NCI-H2081 (cell line): ENCODE results near the gene RERE.

Source experiments
- DNase-seq, 2 experiments: peaks; one replicate each; lab custom pipeline; 2025; lab: John Stamatoyannopoulos, UW

RERE gene

GRCh38 chr1:8478566-8478965 is 338.9 kb downstream of the RERE start:
- DNase-seq: no peak

GRCh38 chr1:8477983-8478362 is 339.5 kb downstream of the RERE start:
- no peak for DNase-seq

DNA sequence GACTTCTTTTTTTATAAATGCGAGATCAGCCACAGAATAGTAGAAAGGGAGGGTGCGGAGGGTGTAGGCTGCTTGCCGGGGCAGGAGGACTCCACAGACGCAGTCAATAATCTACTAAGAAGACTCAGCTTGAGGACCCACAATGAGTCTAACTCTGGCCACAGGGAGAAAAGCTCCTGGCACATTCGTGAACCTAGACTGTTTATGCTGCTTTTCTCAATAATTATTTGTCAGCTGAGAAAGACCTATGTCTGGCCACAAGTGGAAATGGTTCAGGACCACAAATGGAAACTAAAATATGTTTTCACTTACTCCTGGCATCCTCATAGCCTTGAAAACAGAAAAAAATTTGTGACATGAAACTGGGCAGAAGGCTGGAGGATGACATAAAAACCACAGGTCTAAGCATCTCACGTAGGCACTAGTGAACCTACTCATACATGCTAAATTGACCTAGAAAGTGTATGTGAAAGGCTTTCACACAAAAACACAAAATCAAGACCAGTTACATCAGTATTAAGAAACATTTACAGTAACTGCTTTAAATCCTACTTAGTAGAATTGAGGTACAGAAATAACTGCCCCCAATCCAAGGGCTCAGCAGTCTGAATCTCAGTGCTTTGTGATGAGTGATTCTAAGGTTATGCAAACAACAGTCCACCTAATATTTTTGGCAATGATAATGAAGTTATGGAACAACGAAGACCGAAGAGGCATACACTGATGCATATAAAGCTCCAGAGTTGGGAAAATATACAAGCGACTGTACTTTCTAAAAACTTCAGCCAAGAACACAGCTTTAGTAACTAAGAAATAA is 340.1 kb downstream of the RERE start:
- DNase-seq: no peak

DNA sequence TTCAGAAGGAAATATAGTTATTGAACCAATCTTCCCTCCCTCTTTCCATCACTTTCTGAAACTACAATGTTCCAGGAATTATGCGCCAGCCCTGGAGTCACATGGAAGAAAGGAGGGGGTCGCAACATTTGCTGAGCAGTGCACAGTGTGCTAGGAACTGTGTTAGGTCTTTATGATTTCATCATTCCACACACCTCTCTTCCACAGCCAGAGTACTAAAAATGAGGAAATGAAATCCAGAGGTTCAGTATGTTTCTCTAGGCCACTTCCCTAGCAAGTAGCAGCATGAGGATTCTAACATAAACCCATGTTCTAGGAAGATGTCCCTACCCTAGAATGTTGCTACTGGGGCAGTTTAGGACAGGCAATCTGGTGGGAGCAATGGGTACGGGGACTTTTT is 341.4 kb downstream of the RERE start:
- DNase-seq: no peak

DNA sequence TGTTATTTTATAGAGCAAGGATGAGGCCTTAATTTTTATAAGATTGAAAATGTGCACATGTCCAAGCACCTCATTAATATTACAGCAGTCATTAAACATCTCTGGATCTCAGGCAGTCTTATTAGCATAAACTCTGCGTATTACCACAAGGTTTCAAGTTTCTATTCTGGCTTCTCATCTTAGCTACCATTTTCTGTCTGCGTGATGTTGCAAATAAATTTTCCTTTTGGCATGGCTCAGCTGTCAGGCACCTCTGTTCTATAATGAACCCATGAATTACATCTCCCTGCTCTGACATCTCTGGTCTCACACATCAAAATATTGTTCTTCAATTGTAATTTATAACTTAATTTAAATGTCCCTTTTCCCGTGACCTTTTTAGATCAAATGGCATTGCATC is 343.1 kb downstream of the RERE start:
- peak in 1 of 2 experiments; percentile 57 for DNase-seq

- peak; percentile 56 to 86 for DNase-seq
Measured at GRCh38 chr1:8473891-8474300, 343.5 kb downstream of the RERE start.

DNA sequence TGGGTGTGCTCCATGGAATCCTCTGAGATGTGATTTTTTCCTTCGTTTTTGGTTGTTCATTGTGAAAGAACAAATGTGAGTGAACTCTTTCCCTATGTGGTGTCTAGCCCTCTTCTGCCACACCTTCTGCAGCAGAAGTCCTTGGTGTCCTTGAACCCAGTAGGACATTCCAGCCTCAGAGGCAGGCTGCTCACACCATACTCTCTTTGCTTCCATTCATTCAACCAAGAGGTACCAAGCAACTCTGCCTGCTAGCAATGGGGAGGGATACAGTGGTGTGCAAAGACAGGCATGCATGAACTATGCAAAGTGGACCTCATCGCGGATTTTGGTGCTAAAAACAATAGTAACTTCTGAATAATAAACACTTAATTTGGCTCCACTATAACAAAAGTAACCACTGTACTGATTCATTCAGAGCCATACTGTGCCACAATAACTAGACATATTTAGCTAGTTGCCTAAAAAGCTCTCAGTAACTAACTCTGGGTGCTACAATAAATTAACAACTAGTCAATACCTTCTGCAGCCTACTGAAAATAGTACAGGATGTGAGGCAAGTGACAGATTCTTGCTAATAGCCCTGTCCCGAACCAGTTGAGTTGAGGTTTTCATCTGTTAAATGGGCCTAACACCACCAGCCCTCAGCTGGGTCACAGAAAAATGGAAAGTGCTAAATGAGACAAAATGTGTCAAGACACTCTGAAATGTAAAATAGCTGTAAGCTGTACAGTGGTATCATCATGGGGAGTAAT is 344.1 kb downstream of the RERE start:
- no peak for DNase-seq

DNA sequence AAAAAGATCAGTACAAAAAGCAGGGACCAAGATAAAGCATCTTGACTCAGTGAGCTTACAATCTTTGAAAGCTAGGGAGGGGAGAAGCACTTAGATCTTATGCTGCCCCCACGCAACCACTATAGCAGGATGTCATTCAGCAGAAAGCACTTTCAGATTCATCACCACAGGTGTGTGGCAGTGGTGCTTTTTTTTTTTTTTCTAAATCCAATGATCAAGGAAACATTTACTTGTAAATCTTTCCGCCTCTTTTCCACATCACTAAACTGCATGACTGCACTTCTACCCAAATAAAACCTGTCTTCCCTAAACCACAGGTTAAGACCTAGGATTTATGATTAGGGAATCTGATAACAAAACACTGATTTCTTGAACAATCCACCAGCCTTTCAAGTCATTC is 344.8 kb downstream of the RERE start:
- no peak for DNase-seq

- DNase-seq: no peak
Measured at GRCh38 chr1:8471451-8471850, 346.0 kb downstream of the RERE start.

- no peak for DNase-seq
Measured at GRCh38 chr1:8468751-8469150, 348.7 kb downstream of the RERE start.

- no peak for DNase-seq
Measured at GRCh38 chr1:8467308-8467707, 350.1 kb downstream of the RERE start.

DNA sequence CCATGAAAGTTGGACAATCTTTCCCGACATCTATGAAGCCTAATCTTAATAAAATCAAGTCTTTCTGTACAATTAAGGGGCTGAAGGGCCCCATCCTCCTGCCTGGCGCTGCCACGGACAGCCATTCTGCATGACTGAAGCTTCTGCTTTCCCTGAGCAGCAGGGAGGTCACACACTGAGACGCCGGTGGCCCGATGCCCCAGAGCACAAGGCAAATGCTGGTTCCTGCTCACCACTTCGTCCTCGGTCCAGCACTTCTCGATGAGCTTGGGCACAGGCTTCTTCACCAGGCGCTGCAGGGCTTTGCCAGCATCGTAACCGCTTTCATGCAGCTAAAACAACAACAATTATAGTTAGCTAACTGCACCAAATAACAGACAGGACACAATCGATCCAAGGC is 351.7 kb downstream of the RERE start:
- DNase-seq: no peak

GRCh38 chr1:8465013-8465412 is 352.4 kb downstream of the RERE start:
- DNase-seq: no peak

- no peak for DNase-seq
Measured at GRCh38 chr1:8464377-8464776, 353.1 kb downstream of the RERE start.

DNA sequence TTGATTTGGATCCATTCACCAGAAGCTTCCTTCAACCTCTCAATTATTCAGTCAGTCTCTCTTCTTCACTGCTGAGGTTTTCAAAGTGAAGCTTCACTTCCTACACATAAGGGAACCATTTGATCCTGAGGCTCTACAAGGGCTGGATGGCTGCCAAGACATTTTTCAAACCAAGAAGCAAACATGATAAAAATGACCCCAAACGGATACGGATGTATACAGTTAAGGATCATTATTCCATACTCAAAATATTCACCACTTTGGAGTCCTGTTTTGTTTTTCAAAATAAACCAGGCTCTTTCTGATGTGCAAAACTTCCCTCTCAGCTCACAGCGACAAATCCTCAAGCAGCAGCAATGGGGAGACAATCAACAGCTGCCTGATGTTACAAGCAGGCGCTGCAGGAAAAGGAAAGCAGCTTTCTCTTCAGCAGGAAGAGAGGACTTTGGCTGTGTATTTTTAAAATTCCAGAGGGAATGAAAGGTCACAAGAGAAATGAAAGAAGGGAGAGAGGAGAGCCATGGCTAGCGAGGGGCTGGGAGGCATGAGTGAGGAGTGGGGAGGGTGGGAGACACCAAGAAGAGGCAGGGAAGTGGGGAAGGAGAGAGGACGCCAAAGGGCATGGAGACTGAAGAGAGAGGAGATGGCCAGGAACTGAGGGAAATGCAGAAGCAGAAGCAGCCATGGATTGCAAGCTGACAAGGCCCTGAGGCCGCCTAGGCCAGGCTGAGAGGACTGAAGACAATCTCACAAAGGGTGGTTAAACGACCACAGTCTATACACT is 354.1 kb downstream of the RERE start:
- peak; percentile 44 to 62 for DNase-seq

GRCh38 chr1:8462371-8462892 is 355.0 kb downstream of the RERE start:
- DNase-seq: peak in 1 of 2 experiments; percentile 14

DNA sequence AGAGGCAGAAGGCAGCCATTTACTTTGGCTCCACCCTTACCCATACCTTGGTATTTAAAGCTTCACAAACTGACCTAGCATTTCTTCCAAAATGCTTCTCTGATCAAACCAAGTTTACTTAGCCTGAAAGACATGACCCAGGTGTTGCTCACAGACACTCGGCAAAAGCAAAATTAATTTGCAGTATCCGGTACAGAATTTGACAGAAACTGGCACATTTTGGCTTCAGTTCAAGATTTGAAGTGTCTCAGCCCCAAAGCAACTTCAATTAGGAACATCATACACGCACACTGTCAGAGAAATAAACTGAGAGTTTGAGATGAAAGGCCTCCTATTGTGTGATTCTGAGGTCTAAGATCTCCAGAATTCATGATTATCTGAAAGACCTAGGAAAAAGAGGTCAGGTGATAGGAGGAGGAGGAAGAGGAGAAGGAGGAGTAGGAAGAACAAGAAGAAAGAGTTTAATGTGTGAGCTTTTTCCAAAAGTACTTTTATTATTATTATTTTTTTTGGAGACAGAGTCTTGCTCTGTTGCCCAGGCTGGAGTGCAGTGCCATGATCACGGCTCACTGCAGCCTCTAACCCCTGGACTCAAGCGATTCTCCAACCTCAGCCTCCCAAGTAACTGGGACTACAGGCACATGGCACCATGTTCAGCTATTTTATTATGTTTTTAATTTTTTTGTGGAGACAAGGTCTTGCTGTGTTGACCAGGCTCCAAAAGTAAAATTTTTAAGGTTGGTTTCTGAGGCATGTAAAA is 355.9 kb downstream of the RERE start:
- DNase-seq: peak in 1 of 2 experiments; percentile 19

GRCh38 chr1:8460784-8461183 is 356.7 kb downstream of the RERE start:
- no peak for DNase-seq

DNA sequence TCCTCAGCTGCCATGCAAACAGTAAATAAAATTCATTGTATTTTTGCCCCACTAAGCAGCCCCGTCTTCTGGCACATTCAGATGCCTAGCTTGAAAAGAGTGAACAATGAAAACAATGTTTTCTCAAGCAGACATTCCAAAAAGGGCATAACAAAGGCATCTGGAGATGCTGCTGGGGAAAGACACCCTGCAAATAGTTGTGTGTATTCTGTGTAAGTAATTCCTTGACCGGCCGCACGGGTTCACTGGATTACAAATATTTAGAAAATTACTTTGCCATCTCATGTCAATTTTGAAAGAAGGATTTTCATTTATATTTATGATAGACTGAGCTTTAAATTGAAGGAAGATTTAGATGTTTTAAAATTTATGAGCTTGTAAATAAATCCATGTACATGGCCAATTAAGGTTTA is 357.3 kb downstream of the RERE start:
- no peak for DNase-seq

DNA sequence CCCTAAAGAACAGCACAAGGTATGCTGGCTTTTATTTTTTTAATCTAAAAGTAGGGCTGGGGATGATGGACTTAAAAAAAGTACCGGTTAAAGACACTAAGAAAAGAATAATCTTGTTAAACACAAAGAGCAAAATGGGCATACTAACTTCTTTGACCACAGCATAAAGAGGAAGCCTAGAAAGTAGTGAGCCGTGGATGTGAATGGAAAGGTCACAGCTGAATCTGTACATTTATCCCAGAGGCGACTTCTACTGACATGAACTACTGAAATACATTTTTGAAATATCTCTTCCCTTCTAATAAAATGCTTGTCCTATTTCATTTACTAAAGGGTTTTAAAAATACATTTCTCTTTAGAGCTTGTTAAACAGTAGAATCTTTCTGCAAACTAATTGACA is 358.8 kb downstream of the RERE start:
- no peak for DNase-seq

DNA sequence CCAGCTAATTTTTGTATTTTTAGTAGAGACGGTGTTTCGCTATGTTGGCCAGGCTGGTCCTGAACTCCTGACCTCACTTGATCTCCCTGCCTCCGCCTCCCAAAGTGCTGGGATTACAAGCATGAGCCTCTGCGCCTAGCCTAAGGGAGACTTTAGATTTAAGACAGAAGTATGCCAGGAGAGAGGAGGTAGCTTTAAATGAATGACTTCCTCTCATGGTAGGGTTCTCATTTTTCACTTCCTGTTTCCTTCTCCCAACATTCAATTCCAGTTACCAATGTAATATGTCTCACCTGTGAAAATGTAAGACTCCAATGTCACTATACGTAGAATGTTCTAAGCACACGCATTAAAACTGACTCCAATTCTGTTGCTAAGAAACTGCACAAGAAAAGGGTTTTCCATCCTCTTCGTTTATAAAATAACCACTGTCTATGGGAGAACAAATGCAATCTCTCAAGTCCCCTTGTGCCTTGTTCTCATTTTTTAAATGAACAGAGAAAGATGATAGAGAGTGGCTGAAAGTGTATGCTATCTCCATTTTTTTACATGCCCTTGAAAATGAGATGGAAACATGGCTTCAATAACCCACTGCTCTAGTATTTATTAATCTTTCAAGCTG is 359.6 kb downstream of the RERE start:
- DNase-seq: no peak
